PC-9 (cell line): ENCODE data around the gene TOB2. TPM values are rescaled to one million over a fixed set of nuclear protein-coding genes. Genes with fewer than 3 reads are reported as not detected.

Experiments
- BruUV-seq: library from RNA; stranded (reverse); fragments of 400-500 nt; replicated peaks from 2 replicates; lab custom pipeline; 2021; lab: Mats Ljungman, UMichigan
- CTCF ChIA-PET: fragments of 300-600 bp; sonication (Branson Sonifier 250); formaldehyde crosslinking; loops from one replicate; lab custom pipeline; 2022; ENCODE audit warnings: antibody characterized with exemption; lab: Charles Lee
- POLR2A ChIA-PET: fragments of 300-600 bp; sonication (Branson Sonifier 250); formaldehyde crosslinking; loops from one replicate; lab custom pipeline; 2022; ENCODE audit warnings: antibody characterized with exemption; ENCODE audit not compliant: unreplicated experiment; lab: Charles Lee
- DNase-seq, 2 experiments: peaks; one replicate each; pipeline versions ENCODE4 v3.0.0 to v3.0.0-alpha.2; 2015 to 2022; ENCODE audit warnings: mixed read lengths in 1 of 2
- H2AFZ ChIP-seq: fragments of 200-600 bp; sonication (generic); 2 replicates; pipeline ENCODE4 v1.8.1; 2017; ENCODE audit warnings: antibody characterized with exemption
- H3F3A ChIP-seq: fragments of 200-600 bp; sonication (generic); 2 replicates; pipeline ENCODE4 v1.8.1; 2017; ENCODE audit warnings: antibody characterized with exemption, mild to moderate bottlenecking, low read depth; ENCODE audit not compliant: insufficient read depth
- H3K27ac ChIP-seq: fragments of 200-600 bp; sonication (generic); 2 replicates; pipeline ENCODE4 v1.6.1; 2016; ENCODE audit warnings: mixed run types
- H3K27me3 ChIP-seq: fragments of 200-600 bp; sonication (generic); 2 replicates; pipeline ENCODE4 v1.6.1; 2016; ENCODE audit warnings: low read depth, mixed run types; ENCODE audit not compliant: insufficient read depth
- H3K36me3 ChIP-seq: fragments of 200-600 bp; sonication (generic); 2 replicates; pipeline ENCODE4 v1.6.1; 2016; ENCODE audit warnings: low read depth, mixed run types
- H3K4me1 ChIP-seq: fragments of 200-600 bp; sonication (generic); replicated peaks from 2 replicates; pipeline ENCODE4 v1.6.1; 2016; ENCODE audit warnings: mixed run types; ENCODE audit not compliant: insufficient read depth
- H3K4me2 ChIP-seq: fragments of 200-600 bp; sonication (generic); 2 replicates; pipeline ENCODE4 v1.6.1; 2017; ENCODE audit warnings: mixed run types
- H3K4me3 ChIP-seq: fragments of 200-600 bp; sonication (generic); 2 replicates; pipeline ENCODE4 v1.6.1; 2016; ENCODE audit warnings: mixed run types
- H3K79me2 ChIP-seq: fragments of 200-600 bp; sonication (generic); 2 replicates; pipeline ENCODE4 v1.6.1; 2017; ENCODE audit warnings: low read depth, mixed run types
- H3K9me2 ChIP-seq: fragments of 200-600 bp; sonication (generic); 2 replicates; pipeline ENCODE4 v1.8.1; 2017; ENCODE audit warnings: mild to moderate bottlenecking; ENCODE audit not compliant: insufficient read depth
- H3K9me3 ChIP-seq: fragments of 200-600 bp; sonication (generic); 2 replicates; pipeline ENCODE4 v1.8.1; 2016; ENCODE audit warnings: low read depth; ENCODE audit not compliant: insufficient read depth
- H4K20me1 ChIP-seq: fragments of 200-600 bp; sonication (generic); 2 replicates; pipeline ENCODE4 v1.8.1; 2017; ENCODE audit not compliant: insufficient read depth
- CTCF ChIP-seq: fragments of 200-600 bp; sonication (generic); conservative IDR thresholded peaks from 2 replicates; pipeline ENCODE4 v1.6.1; 2017; ENCODE audit warnings: mixed run types, antibody characterized with exemption, mild to moderate bottlenecking, moderate library complexity
- EZH2 ChIP-seq: fragments of 200-600 bp; sonication (generic); IDR thresholded peaks from 2 replicates; pipeline ENCODE4 v1.8.0; 2017; ENCODE audit warnings: antibody characterized with exemption, low read depth
- intact Hi-C: fragments of 100-400 bp; cut with micrococcal nuclease; formaldehyde crosslinking; loops from one replicate; pipeline ENCODE4 v1.10.0; 2022; ENCODE audit not compliant: unreplicated experiment
- total RNA-seq: library from RNA; stranded (reverse); gene quantifications from 2 replicates; pipeline ENCODE4 v1.2.3, GENCODE V29; 2021

Gene TOB2
- total RNA-seq, 1 experiment from 2014 or later, result 57.4 TPM

DNA sequence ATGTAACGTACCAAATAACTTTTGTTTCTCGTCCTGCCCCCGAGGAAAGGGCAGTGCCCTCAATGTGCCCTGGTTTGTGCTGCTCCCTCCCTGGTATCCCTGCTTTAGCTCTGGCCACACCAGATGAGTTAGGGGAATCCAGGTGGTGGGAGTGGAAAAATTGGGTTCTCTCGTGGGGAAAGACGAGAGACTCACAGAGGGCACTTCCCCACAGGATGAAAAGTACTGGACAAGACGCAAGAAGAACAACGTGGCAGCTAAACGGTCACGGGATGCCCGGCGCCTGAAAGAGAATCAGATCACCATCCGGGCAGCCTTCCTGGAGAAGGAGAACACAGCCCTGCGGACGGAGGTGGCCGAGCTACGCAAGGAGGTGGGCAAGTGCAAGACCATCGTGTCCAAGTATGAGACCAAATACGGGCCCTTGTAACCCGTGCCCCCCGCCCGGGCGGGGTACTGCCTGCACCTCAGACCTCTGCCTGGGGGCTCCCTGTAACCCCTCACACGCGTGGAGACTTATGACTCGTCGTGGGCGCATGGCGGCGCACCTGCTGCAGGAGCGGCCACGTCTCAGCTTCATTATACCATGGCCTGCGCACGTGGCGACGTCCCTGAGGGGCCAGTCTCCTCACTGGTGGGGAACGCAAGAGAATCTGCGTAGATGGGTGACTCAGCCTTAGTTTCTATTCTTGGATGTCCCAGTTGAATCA, 50.9 kb downstream of the TOB2 start:
- no peak for DNase-seq
- Histone ChIP-seq H3K4me3 (no peak overlapping the region), H3K27me3 (no peaks in the 10 kb centered on the region), H3K9me2 (no peaks in the 10 kb centered on the region), H3K79me2 (no peaks in the 10 kb centered on the region), H3K4me1 (no peaks in the 10 kb centered on the region), H3F3A (no peaks in the 10 kb centered on the region), H3K36me3 (no peaks in the 10 kb centered on the region), H3K9me3 (no peaks in the 10 kb centered on the region), H2AFZ (no peak overlapping the region), H3K27ac (no peak overlapping the region), H4K20me1 (no peaks in the 10 kb centered on the region), H3K4me2 (no peak overlapping the region)
- intact Hi-C loops, result no loop called here
- no TSS peak for BruUV-seq
- no peak for TF ChIP-seq CTCF
- TF ChIP-seq EZH2, result no peak
- POLR2A ChIA-PET, result no interaction called here
- CTCF ChIA-PET, result no interaction called here

GRCh38 chr22:41394012-41394356, 52.6 kb downstream of the TOB2 start:
- H3F3A ChIP-seq, result no peaks in the 10 kb centered on the region
- no peaks in the 10 kb centered on the region for H3K9me3 ChIP-seq
- intact Hi-C loops, result no loop called here
- no TSS peak for BruUV-seq
- H3K4me1 ChIP-seq, result no peaks in the 10 kb centered on the region
- no peaks in the 10 kb centered on the region for H3K27me3 ChIP-seq
- H2AFZ ChIP-seq, result no peak overlapping the region
- H3K4me2 ChIP-seq, result no peak overlapping the region
- TF ChIP-seq CTCF (no peak), EZH2 (no peak)
- DNase-seq, result no peak
- H3K27ac ChIP-seq, result no peak overlapping the region
- CTCF ChIA-PET, result no interaction called here
- H4K20me1 ChIP-seq, result no peaks in the 10 kb centered on the region
- no peaks in the 10 kb centered on the region for H3K79me2 ChIP-seq
- no peaks in the 10 kb centered on the region for H3K9me2 ChIP-seq
- H3K36me3 ChIP-seq, result peaks cover 2% of the 10 kb centered on the region; the same call in 1 of the 2 replicates
- no peak overlapping the region for H3K4me3 ChIP-seq
- POLR2A ChIA-PET, result no interaction called here

- ChIA-PET CTCF (no interaction called here), POLR2A (no interaction called here)
- no peaks in the 10 kb centered on the region; the same call in 1 of the 2 replicates for H3F3A ChIP-seq
- H3K27ac ChIP-seq, result no peak overlapping the region
- H2AFZ ChIP-seq, result no peak overlapping the region
- intact Hi-C loops, result no loop called here
- no TSS peak for BruUV-seq
- H3K4me3 ChIP-seq, result no peak overlapping the region
- H3K79me2 ChIP-seq, result peaks cover 3% of the 10 kb centered on the region; the same call in 1 of the 2 replicates
- peaks cover 8% of the 10 kb centered on the region; the same call in 1 of the 2 replicates for H3K4me1 ChIP-seq
- H3K27me3 ChIP-seq, result no peaks in the 10 kb centered on the region
- no peak for TF ChIP-seq CTCF
- TF ChIP-seq EZH2, result no peak
- H3K9me3 ChIP-seq, result no peaks in the 10 kb centered on the region
- DNase-seq, result no peak
- no peak overlapping the region for H3K4me2 ChIP-seq
- H3K36me3 ChIP-seq, result peaks cover 8% of the 10 kb centered on the region; the same call in 1 of the 2 replicates
- H4K20me1 ChIP-seq, result no peaks in the 10 kb centered on the region
- no peaks in the 10 kb centered on the region for H3K9me2 ChIP-seq
These were observed 59.3 kb downstream of the TOB2 start for GRCh38 chr22:41387341-41387740.
